HepG2 (cell line): ENCODE data around the gene CCL19. TPM values are rescaled to one million over a fixed set of nuclear protein-coding genes. Genes with fewer than 3 reads are reported as not detected.

ENCODE experiments used
- ATAC-seq: fragments of 200-7000 bp; cut with Tn5 transposase; 3 replicates; pipeline ENCODE4 v1.9.1; 2020; ENCODE audit warnings: mild to moderate bottlenecking, moderate library complexity
- BruUV-seq: library from RNA; stranded (reverse); fragments of 400-500 nt; replicated peaks from 2 replicates; lab custom pipeline; 2021; lab: Mats Ljungman, UMichigan
- CTCF ChIA-PET: fragments of 300-600 bp; formaldehyde crosslinking; extraction: SDS; loops from one replicate; lab custom pipeline; 2021; ENCODE audit warnings: low total read pairs, inconsistent platforms, low intra/inter-chr PET ratio; lab: Yijun Ruan, JAX
- POLR2A ChIA-PET: fragments of 350-600 bp; sonication (Branson Sonifier 250); formaldehyde crosslinking; loops from one replicate; lab custom pipeline; 2020; ENCODE audit warnings: antibody characterized with exemption, inconsistent platforms; lab: Yijun Ruan, JAX
- DNase-seq: peaks from one replicate; pipeline ENCODE4 v3.0.0-alpha.2; 2015; ENCODE audit warnings: low spot score
- FAIRE-seq: peaks from 3 replicates; lab custom pipeline; 2011; peaks lifted over from hg19 to GRCh38; lab: Jason Lieb, UNC
- H2AFZ ChIP-seq: one replicate; pipeline ENCODE4 v1.6.1; 2011; ENCODE audit warnings: low read length, inconsistent platforms
- H3K27ac ChIP-seq: fragments of 300-600 bp; 3 replicates; pipeline ENCODE4 v1.8.0; 2011; ENCODE audit warnings: mixed run types, mild to moderate bottlenecking, mixed read lengths, low read length, inconsistent platforms; ENCODE audit not compliant: insufficient read depth; ENCODE audit errors: extremely low read length
- H3K27me3 ChIP-seq, 2 experiments: fragments of 200-600 bp in 1 of 2; 2 replicates in 1 of 2; 3 replicates in 1 of 2; pipeline versions ENCODE4 v1.6.0 to v1.8.0; 2011; ENCODE audit warnings: low read length in 2 of 2, mild to moderate bottlenecking in 2 of 2, moderate library complexity in 2 of 2, inconsistent platforms in 1 of 2; ENCODE audit not compliant: insufficient read depth in 2 of 2, control insufficient read depth in 1 of 2
- H3K36me3 ChIP-seq, 2 experiments: fragments of 200-600 bp in 1 of 2; replicated peaks in 1 of 2; 2 replicates in 1 of 2; 3 replicates in 1 of 2; pipeline versions ENCODE4 v1.5.1 to v1.8.0; 2011; ENCODE audit warnings: low read length in 2 of 2, inconsistent platforms in 1 of 2; ENCODE audit not compliant: insufficient read depth in 2 of 2, control insufficient read depth in 1 of 2
- H3K4me1 ChIP-seq: 2 replicates; pipeline ENCODE4 v1.5.1; 2012; ENCODE audit warnings: low read length, inconsistent platforms; ENCODE audit not compliant: insufficient read depth
- H3K4me2 ChIP-seq: 2 replicates; pipeline ENCODE4 v1.6.0; 2011; ENCODE audit warnings: low read depth, low read length, inconsistent platforms
- H3K4me3 ChIP-seq, 3 experiments: fragments of 200-600 bp in 1 of 3; sonication (generic), shearing (Covaris generic) in 1 of 3; replicated peaks in 1 of 3; 2 replicates each; pipeline ENCODE4 v1.5.1; 2011 to 2016; ENCODE audit warnings: low read length in 3 of 3, inconsistent platforms in 2 of 3, low read depth in 2 of 3, mild to moderate bottlenecking in 2 of 3, control low read depth in 1 of 3, mixed read lengths in 1 of 3; ENCODE audit not compliant: insufficient read depth in 1 of 3
- H3K79me2 ChIP-seq: one replicate; pipeline ENCODE4 v1.6.1; 2011; ENCODE audit warnings: low read length, inconsistent platforms; ENCODE audit not compliant: insufficient read depth
- H3K9ac ChIP-seq: 2 replicates; pipeline ENCODE4 v1.6.0; 2011; ENCODE audit warnings: mild to moderate bottlenecking, low read depth, low read length, inconsistent platforms; ENCODE audit not compliant: insufficient read depth
- H3K9me3 ChIP-seq: 2 replicates; pipeline ENCODE4 v1.5.1; 2012; ENCODE audit warnings: mild to moderate bottlenecking, low read length
- H4K20me1 ChIP-seq: 2 replicates; pipeline ENCODE4 v1.6.0; 2011; ENCODE audit warnings: inconsistent platforms, mild to moderate bottlenecking, low read length, moderate library complexity; ENCODE audit not compliant: insufficient read depth
- ASH2L ChIP-seq: fragments of 300-600, 200-600 bp; sonication (generic); IDR thresholded peaks from 2 replicates; pipeline ENCODE4 v1.7.0; 2017; ENCODE audit warnings: low read depth, mild to moderate bottlenecking, moderate library complexity, mixed read lengths, low read length; ENCODE audit not compliant: insufficient read length
- FOXA1 ChIP-seq, 2 experiments: fragments of 450-650 bp in 1 of 2; sonication (generic) in 1 of 2; formaldehyde crosslinking in 1 of 2; IDR thresholded peaks; 2 replicates each; pipeline versions ENCODE4 v1.4.0 to v1.6.1; 2016 to 2020; ENCODE audit warnings: missing genetic modification reagents in 1 of 2
- HNRNPK ChIP-seq: fragments of 200-400 bp; formaldehyde crosslinking; IDR thresholded peaks from 2 replicates; pipeline ENCODE4 v1.6.1; 2018; ENCODE audit warnings: low read length, low read depth, moderate library complexity, mild to moderate bottlenecking; ENCODE audit not compliant: poor library complexity, severe bottlenecking
- HNRNPUL1 ChIP-seq: fragments of 200-400 bp; formaldehyde crosslinking; IDR thresholded peaks from 2 replicates; pipeline ENCODE4 v1.6.1; 2017; ENCODE audit warnings: low read depth, mild to moderate bottlenecking, low read length, moderate library complexity
- HOXA7 ChIP-seq: sonication (generic); formaldehyde crosslinking; IDR thresholded peaks from 2 replicates; pipeline ENCODE4 v1.8.1; 2022; ENCODE audit warnings: mild to moderate bottlenecking, missing genetic modification reagents, moderate library complexity
- ISL2 ChIP-seq: sonication (generic); formaldehyde crosslinking; IDR thresholded peaks from 2 replicates; pipeline ENCODE4 v1.5.0; 2020; ENCODE audit warnings: missing genetic modification reagents
- KMT2A ChIP-seq: sonication (generic); formaldehyde crosslinking; IDR thresholded peaks from 2 replicates; pipeline ENCODE4 v1.4.0; 2020; ENCODE audit warnings: missing genetic modification reagents
- MEIS1 ChIP-seq: sonication (generic); formaldehyde crosslinking; IDR thresholded peaks from 2 replicates; pipeline ENCODE4 v1.9.0; 2021; ENCODE audit warnings: mild to moderate bottlenecking, missing genetic modification reagents, moderate library complexity, borderline replicate concordance
- ZNF556 ChIP-seq: sonication (generic); formaldehyde crosslinking; IDR thresholded peaks from 2 replicates; pipeline ENCODE4 v1.4.0; 2020; ENCODE audit warnings: mild to moderate bottlenecking, missing genetic modification reagents, borderline replicate concordance
- ZNF577 ChIP-seq: sonication (generic); formaldehyde crosslinking; IDR thresholded peaks from 2 replicates; pipeline ENCODE4 v1.4.0; 2020; ENCODE audit warnings: mild to moderate bottlenecking, low read depth, missing genetic modification reagents, borderline replicate concordance
- ZNF607 ChIP-seq: sonication (generic); formaldehyde crosslinking; IDR thresholded peaks from 2 replicates; pipeline ENCODE4 v1.5.1; 2020; ENCODE audit warnings: missing genetic modification reagents, mild to moderate bottlenecking, borderline replicate concordance
- ZNF615 ChIP-seq: sonication (generic); formaldehyde crosslinking; IDR thresholded peaks from 2 replicates; pipeline ENCODE4 v1.5.0; 2020; ENCODE audit warnings: mild to moderate bottlenecking, missing genetic modification reagents, borderline replicate concordance
- ZNF746 ChIP-seq: sonication (generic); formaldehyde crosslinking; IDR thresholded peaks from 2 replicates; pipeline ENCODE4 v1.8.0; 2022; ENCODE audit warnings: mild to moderate bottlenecking, missing genetic modification reagents
- ZNF790 ChIP-seq: sonication (generic); formaldehyde crosslinking; IDR thresholded peaks from 2 replicates; pipeline ENCODE4 v1.8.0; 2022; ENCODE audit warnings: missing genetic modification reagents, mild to moderate bottlenecking, borderline replicate concordance
- ZNF83 ChIP-seq: sonication (generic); formaldehyde crosslinking; IDR thresholded peaks from 2 replicates; pipeline ENCODE4 v1.4.0; 2020; ENCODE audit warnings: missing genetic modification reagents, mild to moderate bottlenecking, borderline replicate concordance
- WGBS: methylation state at CpG from one replicate; pipeline ENCODE4 v1.1.6; 2017; ENCODE audit warnings: low lambda C conversion rate; 5-methylcytosine and 5-hydroxymethylcytosine counted together
- in situ Hi-C: cut with HindIII; loops from 2 replicates; pipeline ENCODE4 v1.10.0; 2017; ENCODE audit warnings: low pct_unique_long_range_greater_than_20kb; ENCODE audit not compliant: extremely low pct_ligation_motif_present
- intact Hi-C: fragments of 100-400 bp; cut with micrococcal nuclease; formaldehyde crosslinking; loops from one replicate; pipeline ENCODE4 v1.10.0; 2022; ENCODE audit not compliant: unreplicated experiment
- polyA plus RNA-seq, 8 experiments: library from polyadenylated mRNA; depleted of rRNA in 3 of 8; stranded (reverse) in 7 of 8; unstranded in 1 of 8; fragments of >200 nt; fragmentation: Illumina TruSeq in 4 of 8; extraction: Trizol in 4 of 8; gene quantifications; 2 replicates each; pipeline versions ENCODE4 v1.2.1 to v1.2.3, GENCODE V29; 2011 to 2016; ENCODE audit warnings: low read depth in 4 of 8, missing spikeins in 1 of 8, mixed read lengths in 1 of 8; ENCODE audit not compliant: insufficient read depth in 1 of 8
- total RNA-seq, 5 experiments: library from RNA; depleted of rRNA; stranded (reverse); fragments of >200 nt; fragmentation: Illumina TruSeq; extraction: Trizol; gene quantifications; 2 replicates each; pipeline ENCODE4 v1.2.3, GENCODE V29; 2016; ENCODE audit warnings: low read depth in 1 of 5
- TF ChIP-seq, protein P1 (sequence below): IDR thresholded peaks from 2 replicates; pipeline ENCODE4 v1.6.1; 2016; ENCODE audit warnings: mild to moderate bottlenecking, missing biosample characterization, missing genetic modification reagents
- TF ChIP-seq, protein P2 (sequence below): IDR thresholded peaks from 2 replicates; pipeline ENCODE4 v1.6.1; 2016; ENCODE audit warnings: mild to moderate bottlenecking
- TF ChIP-seq, protein P3 (sequence below): sonication (generic); formaldehyde crosslinking; IDR thresholded peaks from 2 replicates; pipeline ENCODE4 v1.4.0; 2020; ENCODE audit warnings: mild to moderate bottlenecking, missing genetic modification reagents

The CCL19 gene
- total and polyA plus RNA-seq, 2 of the 13 experiments (the other 11 are each of a cell fraction or from before 2014, with no cell fraction given), result not detected

DNA sequence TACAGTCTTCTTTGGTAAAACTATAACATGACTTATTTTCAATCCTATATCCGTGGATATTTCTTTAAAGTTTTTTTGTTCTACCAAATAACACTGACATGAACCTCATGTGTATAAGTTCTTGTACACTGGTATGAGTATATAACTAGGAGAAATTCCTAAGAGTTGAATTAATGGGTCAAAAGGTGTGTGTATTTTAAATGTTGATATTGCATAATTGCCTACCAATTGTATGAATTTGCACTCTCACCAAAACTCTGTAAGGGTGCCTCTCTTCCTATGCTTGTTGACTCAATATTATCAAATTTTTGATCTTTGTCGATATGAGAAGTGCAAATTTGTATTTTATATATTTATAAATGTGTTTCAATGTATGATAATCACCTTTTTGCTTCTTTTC, 41.8 kb upstream of the CCL19 start:
- 21% methylated on average over 2 of the region's 2 CpGs for WGBS

DNA sequence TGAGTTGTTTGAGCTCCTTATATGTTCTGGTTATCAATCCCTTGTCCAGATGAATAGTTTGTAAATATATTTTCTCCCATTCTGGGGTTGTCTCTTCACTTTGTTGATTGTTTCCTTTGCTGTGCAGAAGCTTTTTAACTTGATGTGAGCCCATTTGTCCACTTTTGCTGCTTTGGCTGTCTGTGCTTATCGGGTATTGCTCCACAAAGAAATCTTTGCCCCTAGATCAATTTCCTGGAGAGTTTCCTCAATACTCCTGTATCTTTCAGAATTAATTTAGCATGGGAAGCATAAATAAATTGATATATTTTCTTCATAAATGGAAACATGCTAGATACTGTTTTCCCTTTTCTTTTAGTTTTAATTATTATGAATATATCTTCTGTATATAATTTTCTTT, 41.4 kb upstream of the CCL19 start:
- CTCF ChIA-PET, result no interaction called here
- no peak for TF ChIP-seq ISL2 (CRISPR knock-in tag)
- TF ChIP-seq ZNF607, result no peak
- TF ChIP-seq KMT2A (CRISPR knock-in tag), result no peak
- no peak for TF ChIP-seq ZNF577 (CRISPR knock-in tag)
- TF ChIP-seq, protein P1, sequence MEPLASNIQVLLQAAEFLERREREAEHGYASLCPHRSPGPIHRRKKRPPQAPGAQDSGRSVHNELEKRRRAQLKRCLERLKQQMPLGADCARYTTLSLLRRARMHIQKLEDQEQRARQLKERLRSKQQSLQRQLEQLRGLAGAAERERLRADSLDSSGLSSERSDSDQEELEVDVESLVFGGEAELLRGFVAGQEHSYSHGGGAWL (CRISPR knock-in tag), result no peak
- no peak for TF ChIP-seq ZNF556 (CRISPR knock-in tag)
- TF ChIP-seq, protein P2, sequence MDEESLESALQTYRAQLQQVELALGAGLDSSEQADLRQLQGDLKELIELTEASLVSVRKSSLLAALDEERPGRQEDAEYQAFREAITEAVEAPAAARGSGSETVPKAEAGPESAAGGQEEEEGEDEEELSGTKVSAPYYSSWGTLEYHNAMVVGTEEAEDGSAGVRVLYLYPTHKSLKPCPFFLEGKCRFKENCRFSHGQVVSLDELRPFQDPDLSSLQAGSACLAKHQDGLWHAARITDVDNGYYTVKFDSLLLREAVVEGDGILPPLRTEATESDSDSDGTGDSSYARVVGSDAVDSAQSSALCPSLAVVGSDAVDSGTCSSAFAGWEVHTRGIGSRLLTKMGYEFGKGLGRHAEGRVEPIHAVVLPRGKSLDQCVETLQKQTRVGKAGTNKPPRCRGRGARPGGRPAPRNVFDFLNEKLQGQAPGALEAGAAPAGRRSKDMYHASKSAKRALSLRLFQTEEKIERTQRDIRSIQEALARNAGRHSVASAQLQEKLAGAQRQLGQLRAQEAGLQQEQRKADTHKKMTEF (CRISPR knock-in tag), result no peak
- TF ChIP-seq HNRNPK, result no peak
- TF ChIP-seq ZNF83 (CRISPR knock-in tag), result no peak
- TF ChIP-seq HOXA7 (CRISPR knock-in tag), result no peak
- TF ChIP-seq HNRNPUL1, result no peak
- TF ChIP-seq ZNF790 (CRISPR knock-in tag), result no peak
- TF ChIP-seq ASH2L, result no peak
- TF ChIP-seq ZNF615 (CRISPR knock-in tag), result no peak
- no peak for TF ChIP-seq FOXA1 (IDR thresholded peaks at IDR 0.05)
- TF ChIP-seq FOXA1 (CRISPR knock-in tag; IDR thresholded peaks at IDR 0.05), result no peak

More for the DNA sequence above, 41.8 kb upstream of the CCL19 start:
- no peaks in the 10 kb centered on the region for H4K20me1 ChIP-seq
- DNase-seq (no peak), FAIRE-seq (no peak), ATAC-seq (no peak)
- ChIA-PET CTCF (no interaction called here), POLR2A (no interaction called here)
- peaks cover 0 to under 1% of the 10 kb centered on the region in 2 experiments; a peak in 1 of 5 replicates for H3K27me3 ChIP-seq
- in situ Hi-C loops, result no loop called here
- no TSS peak for BruUV-seq
- intact Hi-C loops, result no loop called here
- H3K9me3 ChIP-seq, result no peaks in the 10 kb centered on the region
- H3K4me2 ChIP-seq, result no peak overlapping the region
- no peak overlapping the region for H3K4me3 ChIP-seq
- no peak overlapping the region for H2AFZ ChIP-seq
- no peaks in the 10 kb centered on the region for H3K36me3 ChIP-seq
- no peak overlapping the region for H3K27ac ChIP-seq
- no peaks in the 10 kb centered on the region for H3K4me1 ChIP-seq
- no peaks in the 10 kb centered on the region for H3K79me2 ChIP-seq
- TF ChIP-seq, protein P3, sequence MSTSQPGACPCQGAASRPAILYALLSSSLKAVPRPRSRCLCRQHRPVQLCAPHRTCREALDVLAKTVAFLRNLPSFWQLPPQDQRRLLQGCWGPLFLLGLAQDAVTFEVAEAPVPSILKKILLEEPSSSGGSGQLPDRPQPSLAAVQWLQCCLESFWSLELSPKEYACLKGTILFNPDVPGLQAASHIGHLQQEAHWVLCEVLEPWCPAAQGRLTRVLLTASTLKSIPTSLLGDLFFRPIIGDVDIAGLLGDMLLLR (CRISPR knock-in tag), result no peak
- TF ChIP-seq ZNF746 (CRISPR knock-in tag) (no peak), MEIS1 (CRISPR knock-in tag) (no peak)
- no peak overlapping the region for H3K9ac ChIP-seq

More for the DNA sequence above, 41.4 kb upstream of the CCL19 start:
- ATAC-seq, result no peak
- H3K4me3 ChIP-seq, result no peak overlapping the region
- DNase-seq, result no peak
- no peak overlapping the region for H3K27ac ChIP-seq
- H2AFZ ChIP-seq, result no peak overlapping the region
- H3K4me1 ChIP-seq, result no peaks in the 10 kb centered on the region
- FAIRE-seq, result no peak
- POLR2A ChIA-PET, result no interaction called here
- intact Hi-C loops, result no loop called here
- H3K79me2 ChIP-seq, result no peaks in the 10 kb centered on the region
- H4K20me1 ChIP-seq, result no peaks in the 10 kb centered on the region
- WGBS, result 0% methylated on average over 1 of the region's 1 CpG
- no peak overlapping the region for H3K9ac ChIP-seq
- H3K4me2 ChIP-seq, result no peak overlapping the region
- H3K36me3 ChIP-seq, result no peaks in the 10 kb centered on the region
- peaks cover 0 to 3% of the 10 kb centered on the region in 2 experiments; a peak in 1 of 5 replicates for H3K27me3 ChIP-seq
- H3K9me3 ChIP-seq, result no peaks in the 10 kb centered on the region
- in situ Hi-C loops, result no loop called here
- no TSS peak for BruUV-seq
